Measurements from ENCODE around the gene CEL. TPM values are rescaled to one million over a fixed set of nuclear protein-coding genes. Genes with fewer than 3 reads are reported as not detected.

CEL gene
- total and polyA plus RNA-seq, 2 donors (not counting 1 experiment from before 2014, with no cell fraction given): 0.12 to 0.33 TPM

DNA sequence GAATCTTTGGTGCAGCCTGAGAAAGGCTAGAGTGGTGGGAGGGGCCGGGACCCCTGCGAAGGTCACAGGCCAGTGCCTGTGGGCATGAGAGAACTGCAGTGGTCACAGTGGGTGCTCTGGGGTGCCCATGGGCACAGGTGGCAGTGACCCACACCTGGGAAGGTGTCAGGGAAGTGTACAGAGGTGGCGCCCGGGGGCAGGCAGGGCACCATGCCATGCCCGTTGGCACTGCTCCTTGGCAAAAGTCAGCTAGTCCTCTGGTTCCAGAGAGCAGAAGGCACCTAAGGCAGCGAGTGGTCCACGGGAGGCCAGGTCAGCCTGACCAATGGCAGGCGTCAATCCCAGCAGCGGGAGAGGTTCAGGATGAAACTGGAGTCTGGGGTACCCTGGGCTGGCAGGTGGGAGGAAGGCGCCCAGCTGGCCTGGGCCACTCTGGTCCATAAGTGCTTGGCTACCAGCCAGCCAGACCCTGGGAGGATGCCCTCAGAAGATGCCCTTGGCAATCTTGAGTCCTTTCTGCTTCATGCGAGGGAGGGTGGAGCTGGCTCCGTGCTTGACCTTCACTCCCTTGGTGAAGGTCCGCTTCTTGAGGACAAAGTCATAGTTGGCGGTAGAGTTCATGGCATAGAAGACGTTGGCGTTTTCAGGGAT is 36.4 kb downstream of the CEL start:
- Histone ChIP-seq H3K9ac (ENCODE audit: insufficient read depth, low read length) (no peak overlapping the region), H3K79me2 (ENCODE audit: control insufficient read depth, insufficient read depth, low read length) (no peaks in the 10 kb centered on the region), H3K27ac (ENCODE audit: insufficient read depth, low read length) (no peak overlapping the region), H3K4me2 (ENCODE audit: extremely low read depth, insufficient read depth, low read length) (no peak overlapping the region), H4K20me1 (ENCODE audit: control insufficient read depth, extremely low read depth, insufficient read depth, low read length) (no peaks in the 10 kb centered on the region), H3K4me1 (ENCODE audit: control insufficient read depth, extremely low read depth, insufficient read depth, low read length) (no peaks in the 10 kb centered on the region), H2AFZ (ENCODE audit: low read length) (no peak overlapping the region), H3K4me3 (replicated peaks in 1 of 4; ENCODE audit: control extremely low read depth in 1 of 4, insufficient read depth in 1 of 4, low read depth in 3 of 4, low read length in 4 of 4) (no peak overlapping the region), H3K27me3 (ENCODE audit: control insufficient read depth, insufficient read depth, low read length) (no peaks in the 10 kb centered on the region), H3K36me3 (ENCODE audit: control insufficient read depth, insufficient read depth, low read length) (peaks cover 27% of the 10 kb centered on the region), H3K9me3 (ENCODE audit: control insufficient read depth, insufficient read depth, low read depth, low read length) (no peaks in the 10 kb centered on the region)
- DNase-seq (ENCODE audit: low read depth in 2 of 2): no peak
- TF ChIP-seq, protein P1, sequence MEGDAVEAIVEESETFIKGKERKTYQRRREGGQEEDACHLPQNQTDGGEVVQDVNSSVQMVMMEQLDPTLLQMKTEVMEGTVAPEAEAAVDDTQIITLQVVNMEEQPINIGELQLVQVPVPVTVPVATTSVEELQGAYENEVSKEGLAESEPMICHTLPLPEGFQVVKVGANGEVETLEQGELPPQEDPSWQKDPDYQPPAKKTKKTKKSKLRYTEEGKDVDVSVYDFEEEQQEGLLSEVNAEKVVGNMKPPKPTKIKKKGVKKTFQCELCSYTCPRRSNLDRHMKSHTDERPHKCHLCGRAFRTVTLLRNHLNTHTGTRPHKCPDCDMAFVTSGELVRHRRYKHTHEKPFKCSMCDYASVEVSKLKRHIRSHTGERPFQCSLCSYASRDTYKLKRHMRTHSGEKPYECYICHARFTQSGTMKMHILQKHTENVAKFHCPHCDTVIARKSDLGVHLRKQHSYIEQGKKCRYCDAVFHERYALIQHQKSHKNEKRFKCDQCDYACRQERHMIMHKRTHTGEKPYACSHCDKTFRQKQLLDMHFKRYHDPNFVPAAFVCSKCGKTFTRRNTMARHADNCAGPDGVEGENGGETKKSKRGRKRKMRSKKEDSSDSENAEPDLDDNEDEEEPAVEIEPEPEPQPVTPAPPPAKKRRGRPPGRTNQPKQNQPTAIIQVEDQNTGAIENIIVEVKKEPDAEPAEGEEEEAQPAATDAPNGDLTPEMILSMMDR (conservative IDR thresholded peaks at IDR 0.05 in 1 of 2, IDR thresholded peaks at IDR 0.05 in 1 of 2; ENCODE audit: low read depth in 1 of 2, low read length in 2 of 2): no peak
- TF ChIP-seq EZH2 (IDR thresholded peaks at IDR 0.05; ENCODE audit: low read length, missing control alignments): no peak

DNA sequence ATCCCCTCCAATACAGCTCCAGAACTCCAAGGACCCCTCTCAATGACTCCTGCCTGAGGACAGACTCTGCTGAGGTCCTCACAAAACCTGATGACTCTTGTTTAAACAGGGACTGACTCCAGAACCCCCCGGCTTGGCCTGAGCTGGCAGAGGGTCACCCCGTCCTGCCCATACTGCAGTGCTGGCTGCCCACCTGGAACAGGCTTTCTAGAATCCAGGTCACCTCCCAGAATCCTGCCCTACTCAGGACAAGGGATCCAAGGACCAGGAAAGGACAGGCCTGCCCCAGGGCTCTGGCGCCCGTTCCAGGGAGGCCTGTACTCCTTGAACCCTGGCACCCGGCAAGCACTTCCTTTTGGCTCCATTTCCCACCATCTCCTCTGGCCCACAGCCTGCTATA is 37.1 kb downstream of the CEL start:
- H3K4me2 ChIP-seq (ENCODE audit: extremely low read depth, insufficient read depth, low read length): no peak overlapping the region
- peaks cover 33% of the 10 kb centered on the region for H3K36me3 ChIP-seq (ENCODE audit: control insufficient read depth, insufficient read depth, low read length)
- H3K4me1 ChIP-seq (ENCODE audit: control insufficient read depth, extremely low read depth, insufficient read depth, low read length): no peaks in the 10 kb centered on the region
- H3K27me3 ChIP-seq (ENCODE audit: control insufficient read depth, insufficient read depth, low read length): no peaks in the 10 kb centered on the region
- H3K9ac ChIP-seq (ENCODE audit: insufficient read depth, low read length): no peak overlapping the region
- H4K20me1 ChIP-seq (ENCODE audit: control insufficient read depth, extremely low read depth, insufficient read depth, low read length): no peaks in the 10 kb centered on the region
- no peaks in the 10 kb centered on the region for H3K9me3 ChIP-seq (ENCODE audit: control insufficient read depth, insufficient read depth, low read depth, low read length)
- H3K4me3 ChIP-seq (replicated peaks in 1 of 4; ENCODE audit: control extremely low read depth in 1 of 4, insufficient read depth in 1 of 4, low read depth in 3 of 4, low read length in 4 of 4): no peak overlapping the region
- DNase-seq (ENCODE audit: low read depth in 2 of 2): no peak
- no peak overlapping the region for H3K27ac ChIP-seq (ENCODE audit: insufficient read depth, low read length)
- no peaks in the 10 kb centered on the region for H3K79me2 ChIP-seq (ENCODE audit: control insufficient read depth, insufficient read depth, low read length)
- TF ChIP-seq EZH2 (IDR thresholded peaks at IDR 0.05; ENCODE audit: low read length, missing control alignments): no peak
- TF ChIP-seq, protein P1 (conservative IDR thresholded peaks at IDR 0.05 in 1 of 2, IDR thresholded peaks at IDR 0.05 in 1 of 2; ENCODE audit: low read depth in 1 of 2, low read length in 2 of 2): no peak
- no peak overlapping the region for H2AFZ ChIP-seq (ENCODE audit: low read length)

DNA sequence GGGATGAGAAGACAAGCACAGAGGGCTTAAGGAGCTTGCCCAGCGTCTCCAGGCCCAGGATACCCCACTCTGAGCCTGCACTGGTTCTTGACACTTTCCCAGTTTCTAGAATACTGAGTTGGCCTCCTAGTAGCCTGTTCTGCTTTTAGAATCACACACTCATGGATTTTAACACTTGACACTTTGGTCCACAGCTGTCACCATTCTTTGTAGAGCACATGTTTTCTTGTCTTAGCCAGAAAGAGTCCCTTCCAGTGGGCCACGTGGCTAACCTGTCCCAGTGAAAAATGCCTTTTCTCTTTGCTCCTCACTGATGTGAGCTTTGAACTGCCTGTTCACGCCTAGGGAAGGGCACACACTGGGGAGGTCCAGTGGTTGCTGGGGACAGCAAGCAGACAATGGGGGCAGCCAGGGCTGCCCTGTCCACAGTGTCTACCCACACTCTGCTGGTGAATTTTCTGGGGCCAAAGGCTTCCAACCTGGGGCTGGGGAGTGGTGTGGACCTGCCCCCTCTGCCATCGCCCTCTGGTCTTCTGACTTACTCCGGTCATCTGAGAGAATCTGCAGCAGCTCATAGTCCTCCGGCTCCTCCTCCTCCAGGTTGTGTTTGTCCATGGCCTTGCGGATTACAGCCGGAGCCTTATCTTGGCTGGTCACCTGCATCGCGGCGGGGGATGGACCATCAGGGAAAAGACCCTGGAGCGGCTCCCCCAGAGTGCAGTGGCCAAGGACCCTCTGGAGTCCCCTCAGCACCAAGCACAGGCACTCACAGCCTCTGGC is 38.1 kb downstream of the CEL start:
- no peak for TF ChIP-seq EZH2 (IDR thresholded peaks at IDR 0.05; ENCODE audit: low read length, missing control alignments)
- TF ChIP-seq, protein P1 (conservative IDR thresholded peaks at IDR 0.05 in 1 of 2, IDR thresholded peaks at IDR 0.05 in 1 of 2; ENCODE audit: low read depth in 1 of 2, low read length in 2 of 2): no peak
- DNase-seq (ENCODE audit: low read depth in 2 of 2): no peak
- Histone ChIP-seq H3K9me3 (ENCODE audit: control insufficient read depth, insufficient read depth, low read depth, low read length) (no peaks in the 10 kb centered on the region), H3K4me3 (replicated peaks in 1 of 4; ENCODE audit: control extremely low read depth in 1 of 4, insufficient read depth in 1 of 4, low read depth in 3 of 4, low read length in 4 of 4) (no peak overlapping the region), H4K20me1 (ENCODE audit: control insufficient read depth, extremely low read depth, insufficient read depth, low read length) (no peaks in the 10 kb centered on the region), H3K27me3 (ENCODE audit: control insufficient read depth, insufficient read depth, low read length) (no peaks in the 10 kb centered on the region), H3K27ac (ENCODE audit: insufficient read depth, low read length) (no peak overlapping the region), H2AFZ (ENCODE audit: low read length) (no peak overlapping the region), H3K79me2 (ENCODE audit: control insufficient read depth, insufficient read depth, low read length) (no peaks in the 10 kb centered on the region), H3K9ac (ENCODE audit: insufficient read depth, low read length) (no peak overlapping the region), H3K4me2 (ENCODE audit: extremely low read depth, insufficient read depth, low read length) (no peak overlapping the region), H3K36me3 (ENCODE audit: control insufficient read depth, insufficient read depth, low read length) (peaks cover 33% of the 10 kb centered on the region), H3K4me1 (ENCODE audit: control insufficient read depth, extremely low read depth, insufficient read depth, low read length) (no peaks in the 10 kb centered on the region)

All from fibroblast of lung (primary cell).